Epithelial cell of esophagus (primary cell): ENCODE measurements around the gene NELFB.
A peak's percentile ranks its signal among the peaks of the same experiment; 100 is the strongest.

Experiments
- DNase-seq: peaks from one replicate; pipeline ENCODE4 v3.0.0; 2010; ENCODE audit warnings: low read depth
- H3K4me3 ChIP-seq: 2 replicates; pipeline ENCODE4 v1.5.1; 2011; ENCODE audit warnings: mild to moderate bottlenecking, low read length, control low read depth
- CTCF ChIP-seq: IDR thresholded peaks from 2 replicates; pipeline ENCODE4 v1.5.1; 2011; ENCODE audit warnings: low read depth, mild to moderate bottlenecking, low read length, control low read depth, inconsistent platforms; ENCODE audit not compliant: insufficient read depth; ENCODE audit errors: missing control alignments

NELFB gene

GRCh38 chr9:137215196-137215986, 39.7 kb upstream of the NELFB start:
- no peak for DNase-seq
- H3K4me3 ChIP-seq, result no peak overlapping the region
- no peak for TF ChIP-seq CTCF

- no peak overlapping the region for H3K4me3 ChIP-seq
- TF ChIP-seq CTCF, result no peak
- DNase-seq, result no peak
These were observed 38.8 kb upstream of the NELFB start for GRCh38 chr9:137216188-137216965.

- TF ChIP-seq CTCF, result peak; percentile 21
- H3K4me3 ChIP-seq, result peak overlapping the region; percentile 45
- DNase-seq, result peak; percentile 87
These were observed 37.6 kb upstream of the NELFB start for GRCh38 chr9:137217276-137218211.

GRCh38 chr9:137218212-137218753, 36.8 kb upstream of the NELFB start:
- H3K4me3 ChIP-seq, result no peak overlapping the region
- DNase-seq, result no peak
- no peak for TF ChIP-seq CTCF

GRCh38 chr9:137218754-137219271, 36.3 kb upstream of the NELFB start:
- no peak overlapping the region for H3K4me3 ChIP-seq
- DNase-seq, result peak; percentile 36
- no peak for TF ChIP-seq CTCF

GRCh38 chr9:137219757-137220316, 35.3 kb upstream of the NELFB start:
- no peak for DNase-seq
- no peak overlapping the region for H3K4me3 ChIP-seq
- no peak for TF ChIP-seq CTCF
